Measurements from ENCODE around the gene FZD2. TPM values are rescaled to one million over a fixed set of nuclear protein-coding genes. Genes with fewer than 3 reads are reported as not detected.

FZD2 gene
- total RNA-seq (2012; rRNA removed) = 21.3 and 22.8 TPM in 2 replicates
- 130 and 133 TPM in 2 replicates for polyA plus RNA-seq (2012; rRNA removed)
- 46.5 and 172 TPM in 2 replicates for polyA plus RNA-seq (2012; cell fraction: cytosol; rRNA removed)
- polyA plus RNA-seq (2012; cell fraction: nucleus; rRNA removed; ENCODE audit: low replicate concordance) = 28.2 and 69.3 TPM in 2 replicates
- percentile 61 among the genes with signal in this experiment for Bru-seq, nascent RNA
- percentile 81 among the genes with signal in this experiment for BruChase-seq, experiment 1, labeled RNA remaining after a 6-hour chase
- BruChase-seq, experiment 2, labeled RNA remaining after a 2-hour chase = percentile 92 among the genes with signal in this experiment
- long read RNA-seq, transcript FZD2-201 (1 exons, 2,112 nt) = major isoform, 258 of 259 reads
- long read RNA-seq, partial matches to known transcripts = 0 of 259 reads
- long read RNA-seq, other reads (novel, unspliced or antisense) = 1 of 259 reads

DNA sequence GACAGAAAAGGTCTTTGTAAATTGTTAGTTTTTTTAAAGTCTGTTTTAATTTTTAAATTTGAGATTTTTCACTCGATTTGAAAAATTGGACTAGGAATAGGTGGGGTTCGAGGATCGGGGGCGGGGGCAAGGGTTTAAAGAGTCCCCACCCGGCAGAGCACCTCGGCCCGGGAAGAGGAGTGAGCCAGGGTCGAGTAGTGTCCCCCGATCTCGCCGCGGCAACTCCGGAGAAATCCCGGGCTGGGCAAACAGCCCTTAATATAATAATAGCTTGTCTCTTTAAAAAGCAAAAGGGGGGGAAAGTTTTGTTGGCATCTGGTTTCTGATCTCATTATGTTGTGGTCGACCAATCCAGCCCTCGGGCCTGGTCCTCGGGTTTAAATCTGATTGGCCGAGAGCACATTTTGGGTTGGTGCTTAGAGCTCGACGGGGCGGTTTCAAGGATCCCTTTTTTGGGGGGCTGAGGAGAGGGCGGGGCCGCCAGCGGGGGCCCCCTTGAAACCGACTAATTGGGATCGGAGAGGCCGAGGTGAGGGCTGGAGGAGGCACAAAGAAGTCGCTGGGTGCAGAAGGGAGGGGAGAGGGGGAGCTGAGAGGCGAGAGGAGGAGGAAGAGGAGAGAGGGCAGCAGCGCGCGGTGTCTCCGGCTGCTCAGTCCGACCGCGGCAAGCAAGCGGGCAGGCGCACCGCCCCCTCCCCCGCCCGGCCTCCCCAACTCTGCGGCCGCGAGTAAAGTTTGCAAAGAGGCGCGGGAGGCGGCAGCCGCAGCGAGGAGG, at the start of gene FZD2:
TSS of gene FZD2 (plus strand) at position 653 of the 775 bp plus-strand sequence. CDS start 205 bp downstream, outside the sequence.
- in situ Hi-C loops (cut with MboI; ENCODE audit: low sequenced_read_pairs) (no loop called here), intact Hi-C loops (cut with micrococcal nuclease) (loop anchor here (1.0 kb wide), 4 partner anchors 10 to 79 kb away; no protein-coding TSS in a partner anchor), dilution Hi-C loops (cut with HindIII; ENCODE audit: low sequenced_read_pairs, unreplicated experiment) (no loop called here)
- no CpG with 5 or more reads among the region's 49 CpGs for WGBS, 2 experiments (ENCODE audit: extremely low coverage in 2 of 2, insufficient read length in 1 of 2)
- Histone ChIP-seq H3K4me1 (ENCODE audit: control insufficient read depth, insufficient read depth, low read length) (peaks cover 14% of the 10 kb centered on the region), H3K27ac (ENCODE audit: insufficient read depth, low read length) (peak within 1 kb of the TSS; percentile 91), H3K56ac (ENCODE audit: extremely low read depth, insufficient read depth, low read length) (peak within 1 kb of the TSS; percentile 98), H3K4me2 (ENCODE audit: low read depth, low read length) (peak within 1 kb of the TSS; percentile 89), H2AK9ac (replicated peaks; ENCODE audit: low read depth, low read length, poor library complexity) (peak within 1 kb of the TSS; percentile 97), H3K18ac (ENCODE audit: low read depth, low read length) (peak within 1 kb of the TSS; percentile 70), H4K5ac (ENCODE audit: low read depth, low read length) (peak within 1 kb of the TSS; percentile 70), H3K9ac (ENCODE audit: low read depth, low read length) (peak within 1 kb of the TSS; percentile 97), H3K9me3 (ENCODE audit: control insufficient read depth, insufficient read depth, low read length) (no peaks in the 10 kb centered on the region), H4K8ac (ENCODE audit: low read depth in 2 of 2, low read length in 2 of 2) (peak within 1 kb of the TSS; percentile 94), H3K14ac (replicated peaks; ENCODE audit: low read depth, low read length) (peak within 1 kb of the TSS; percentile 99), H3K4ac (ENCODE audit: low read depth, low read length) (peak within 1 kb of the TSS; percentile 98), H2BK20ac (ENCODE audit: low read depth, low read length) (peak within 1 kb of the TSS; percentile 30), H3K36me3 (ENCODE audit: control insufficient read depth, insufficient read depth, low read length) (peaks cover 11% of the 10 kb centered on the region; the same call in 1 of the 2 replicates), H3K79me1 (ENCODE audit: low read depth in 1 of 2, low read length in 2 of 2) (peaks cover 9 to 53% of the 10 kb centered on the region in 2 experiments), H2AFZ (replicated peaks; ENCODE audit: low read length, poor library complexity) (peak within 1 kb of the TSS; percentile 87), H3K4me3 (ENCODE audit: insufficient read depth, low read depth, low read length) (peak within 1 kb of the TSS; percentile 87), H2BK120ac (ENCODE audit: low read depth, low read length) (peak within 1 kb of the TSS; percentile 91), H3K23ac (ENCODE audit: low read depth, low read length) (peak within 1 kb of the TSS; percentile 100), H2BK5ac (ENCODE audit: low read depth, low read length, poor library complexity, severe bottlenecking) (peak within 1 kb of the TSS; percentile 96), H4K20me1 (ENCODE audit: insufficient read depth, low read length) (peaks cover 39% of the 10 kb centered on the region), H3K9me1 (ENCODE audit: insufficient read depth, low read length) (peaks cover 21% of the 10 kb centered on the region), H2BK15ac (ENCODE audit: low read depth, low read length) (peak within 1 kb of the TSS; percentile 83), H3K27me3 (ENCODE audit: control insufficient read depth, insufficient read depth, low read length) (no peaks in the 10 kb centered on the region), H4K91ac (ENCODE audit: insufficient read depth, low read depth, low read length) (peak within 1 kb of the TSS; percentile 94), H2AK5ac (ENCODE audit: low read depth, low read length) (peak within 1 kb of the TSS; percentile 92)
- no TSS peak for BruUV-seq (replicated peaks)
- ATAC-seq (ENCODE audit: low read depth) (peak; percentile 80), DNase-seq (peak; percentile 99)
- CTCF ChIA-PET = interaction anchor here (1.1 to 1.7 kb wide), 3 partner anchors 23 to 34 kb away, joined by 4 to 8 read pairs (median 4); no protein-coding TSS in a partner anchor
- POLR2A ChIA-PET (ENCODE audit: unreplicated experiment) = interaction anchor here (0.5 to 4.2 kb wide), 10 partner anchors 9 to 215 kb away, joined by 3 to 22 read pairs (median 6); no protein-coding TSS in a partner anchor
- TF ChIP-seq MXI1 (IDR thresholded peaks at IDR 0.05; ENCODE audit: borderline replicate concordance, low read depth, low read length) = peak; percentile 67; the same call in 1 of the 2 replicates
- TF ChIP-seq NFE2L2 (IDR thresholded peaks at IDR 0.05; ENCODE audit: low read depth, low read length) = no peak
- peak; percentile 58 for TF ChIP-seq POLR2A (IDR thresholded peaks at IDR 0.05; ENCODE audit: low read depth, low read length)
- TF ChIP-seq FOS (IDR thresholded peaks at IDR 0.05; ENCODE audit: low read depth, low read length) = no peak
- peak; percentile 89 for TF ChIP-seq MAZ (IDR thresholded peaks at IDR 0.05; ENCODE audit: borderline replicate concordance, low read depth, low read length)
- peak; percentile 12 for TF ChIP-seq RCOR1 (IDR thresholded peaks at IDR 0.05; ENCODE audit: insufficient replicate concordance, low read length)
- TF ChIP-seq, protein P1, sequence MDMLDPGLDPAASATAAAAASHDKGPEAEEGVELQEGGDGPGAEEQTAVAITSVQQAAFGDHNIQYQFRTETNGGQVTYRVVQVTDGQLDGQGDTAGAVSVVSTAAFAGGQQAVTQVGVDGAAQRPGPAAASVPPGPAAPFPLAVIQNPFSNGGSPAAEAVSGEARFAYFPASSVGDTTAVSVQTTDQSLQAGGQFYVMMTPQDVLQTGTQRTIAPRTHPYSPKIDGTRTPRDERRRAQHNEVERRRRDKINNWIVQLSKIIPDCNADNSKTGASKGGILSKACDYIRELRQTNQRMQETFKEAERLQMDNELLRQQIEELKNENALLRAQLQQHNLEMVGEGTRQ (IDR thresholded peaks at IDR 0.05; ENCODE audit: low read depth, low read length) = no peak
